Stromal cell of bone marrow (primary cell): ENCODE data around the gene HGFAC.

Experiments used
- DNase-seq: peaks from one replicate; pipeline ENCODE4 v3.0.0-alpha.2; 2012; ENCODE audit warnings: low read depth

Gene HGFAC

DNA sequence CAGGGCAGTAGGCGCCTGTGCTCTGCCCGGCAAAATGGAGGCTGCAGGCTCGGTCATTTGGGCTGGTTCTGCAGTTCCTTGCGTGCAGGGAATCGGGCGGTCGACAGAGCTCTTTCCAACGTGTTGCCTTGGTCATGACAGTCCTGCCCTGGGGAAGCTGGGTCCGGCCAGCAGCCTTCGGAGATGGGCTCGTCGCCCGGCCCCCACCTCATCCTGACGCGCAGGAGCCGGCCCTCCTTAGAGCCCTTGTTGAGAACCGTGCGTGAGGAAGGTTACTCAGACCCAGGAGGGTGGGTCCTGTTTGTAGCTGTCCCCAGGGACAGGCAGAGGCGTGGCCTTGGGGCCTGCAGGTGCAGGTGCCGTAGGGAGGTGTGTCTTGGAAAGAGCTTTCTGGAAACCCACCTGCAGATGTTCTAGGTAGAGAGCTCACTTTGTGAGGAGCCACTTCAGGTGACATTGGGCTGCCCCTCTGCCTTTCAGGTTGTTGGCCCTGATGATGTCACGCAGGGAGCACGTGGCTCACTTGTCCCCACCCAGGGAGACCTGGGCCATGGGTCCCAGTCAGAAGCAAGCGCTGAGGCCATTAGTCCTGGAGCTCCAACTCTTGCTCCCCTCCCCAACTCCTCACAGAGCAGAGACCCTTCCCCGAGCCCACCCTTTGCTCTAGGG lies 15.2 kb upstream of the HGFAC start:
- no peak for DNase-seq

DNA sequence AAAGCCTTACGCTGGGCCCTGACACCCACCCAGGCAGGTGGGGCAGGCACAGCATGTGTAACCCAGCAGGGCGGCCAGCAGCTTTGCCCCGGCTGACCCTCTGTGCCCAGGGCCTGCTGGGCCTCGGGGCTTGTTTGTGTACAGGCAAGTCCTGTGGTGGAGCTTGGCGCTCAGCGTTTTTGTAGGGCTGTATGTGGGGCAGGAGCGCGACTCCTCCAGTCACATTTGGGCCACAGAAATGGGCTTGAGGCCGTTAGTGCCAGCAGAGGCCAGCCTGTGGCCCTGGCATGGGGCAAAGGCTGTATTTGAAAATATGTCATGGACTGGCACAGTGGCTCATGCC lies 14.7 kb upstream of the HGFAC start:
- DNase-seq: no peak

DNA sequence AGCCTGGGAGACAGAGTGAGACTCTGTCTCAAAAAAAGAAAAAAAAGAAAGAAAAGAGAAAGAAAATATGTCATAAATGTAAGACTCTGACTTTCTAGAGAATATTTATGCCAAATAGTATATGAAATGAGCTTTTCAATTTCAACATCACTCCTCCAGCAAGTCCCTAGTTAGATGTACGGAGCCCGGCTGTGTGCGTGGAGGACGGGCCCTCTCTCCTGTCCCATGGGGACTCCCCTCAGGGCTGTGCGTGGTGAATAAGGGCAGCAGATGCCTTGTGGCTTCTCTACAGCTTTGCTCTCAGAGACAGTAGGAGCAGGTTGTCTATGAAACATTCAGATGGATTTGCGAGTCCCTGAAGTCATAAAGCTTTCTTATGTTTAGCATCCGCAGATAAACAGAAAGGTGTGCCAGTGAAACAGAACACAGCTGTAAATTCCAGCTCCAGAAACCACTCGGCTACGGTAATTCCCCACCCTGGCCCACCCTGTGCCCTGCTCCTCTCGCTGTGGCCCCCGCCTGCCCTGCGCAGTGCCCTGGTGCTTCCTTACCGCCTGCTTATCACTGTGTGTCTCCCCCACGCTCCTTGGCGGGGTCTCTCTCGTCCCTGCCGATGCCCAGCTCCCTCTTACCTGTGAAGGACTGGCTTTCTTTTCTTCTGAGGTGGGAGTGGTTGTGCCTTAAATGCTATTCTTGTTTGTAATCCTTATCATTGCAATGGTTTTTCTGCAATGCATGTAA lies 13.9 kb upstream of the HGFAC start:
- DNase-seq: no peak

DNA sequence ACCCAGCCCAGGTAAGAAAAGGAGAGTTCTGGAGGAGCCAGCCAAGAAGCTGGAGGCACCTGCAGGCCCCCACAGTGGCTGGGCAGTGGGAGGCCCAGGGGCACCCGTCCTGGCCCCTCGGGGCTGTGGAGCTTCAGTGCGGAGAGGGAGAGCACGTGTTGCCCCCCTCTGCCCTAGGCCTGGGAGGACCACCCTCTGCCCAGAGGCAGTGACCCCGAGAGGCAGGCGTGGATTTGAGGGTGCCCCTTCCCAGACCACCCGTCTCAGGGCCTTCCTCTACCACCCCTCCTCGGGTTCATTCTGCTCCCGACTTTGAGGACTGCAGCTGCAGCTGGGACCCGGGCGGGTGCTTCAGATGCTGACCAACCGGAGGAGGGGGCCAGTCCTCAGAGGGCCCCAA lies 12.1 kb upstream of the HGFAC start:
- DNase-seq: no peak

DNA sequence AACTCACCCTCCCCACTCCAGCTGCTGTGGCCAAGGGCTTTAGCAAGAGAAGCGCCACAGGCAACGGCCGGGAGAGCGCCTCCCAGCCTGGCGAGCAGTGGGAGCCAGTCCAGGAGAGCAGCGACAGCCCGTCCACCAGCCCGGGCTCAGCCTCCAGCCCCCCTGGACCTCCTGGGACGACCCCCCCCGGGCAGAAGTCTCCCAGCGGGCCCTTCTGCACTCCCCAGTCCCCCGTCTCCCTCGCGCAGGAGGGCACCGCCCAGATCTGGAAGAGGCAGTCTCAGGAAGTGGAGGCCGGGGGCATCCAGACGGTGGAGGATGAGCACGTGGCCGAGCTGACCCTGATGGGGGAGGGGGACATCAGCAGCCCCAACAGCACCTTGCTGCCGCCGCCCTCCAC lies 11.2 kb upstream of the HGFAC start:
- no peak for DNase-seq

DNA sequence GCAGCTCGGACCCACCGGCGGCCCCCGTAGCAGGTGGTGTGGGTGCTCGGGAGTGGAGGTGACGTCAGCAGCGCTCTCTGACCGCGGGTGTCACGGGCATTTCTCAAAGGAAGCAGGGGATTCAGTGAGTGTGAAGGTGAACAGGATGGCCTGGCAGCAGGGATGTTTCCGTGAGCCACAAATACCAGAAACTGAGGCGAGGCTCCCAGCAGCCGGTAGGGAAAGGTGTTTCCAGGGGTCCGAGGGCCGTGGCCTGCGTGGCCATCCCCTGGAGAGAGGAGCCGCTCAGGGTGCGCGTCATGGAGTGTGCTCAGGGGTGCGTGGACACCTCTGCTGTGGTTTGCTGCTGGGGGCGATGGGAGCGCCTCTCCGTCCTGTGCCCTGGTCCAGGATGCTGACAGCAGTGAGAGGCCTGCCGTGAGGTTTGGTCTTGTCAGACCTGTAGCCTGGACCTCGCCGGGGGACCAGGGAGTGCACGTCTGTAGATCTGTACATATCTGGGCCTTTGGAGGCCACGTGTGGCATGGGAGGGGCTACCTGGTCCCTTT lies 10.2 kb upstream of the HGFAC start:
- DNase-seq: no peak

DNA sequence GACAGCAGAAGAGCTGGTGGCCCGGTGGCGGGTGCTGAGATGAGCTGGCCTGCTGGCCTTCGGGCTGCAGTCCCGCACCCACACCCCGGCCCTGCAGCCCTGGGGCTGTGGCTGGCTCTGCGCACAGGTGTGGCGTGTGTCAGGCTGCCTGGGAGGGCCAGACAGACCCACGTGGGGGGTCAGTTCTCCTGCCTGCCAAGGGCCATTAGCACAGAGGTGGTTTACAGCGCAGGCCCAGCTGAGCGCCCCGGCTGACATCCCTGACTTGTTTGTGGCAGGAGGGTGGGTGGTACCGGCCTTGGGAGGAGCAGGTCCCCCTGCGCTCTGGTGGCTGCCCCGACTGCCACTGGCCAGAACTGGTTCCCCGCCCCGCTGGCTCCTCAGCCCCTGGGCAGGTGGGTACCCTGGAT lies 9.4 kb upstream of the HGFAC start:
- no peak for DNase-seq

DNA sequence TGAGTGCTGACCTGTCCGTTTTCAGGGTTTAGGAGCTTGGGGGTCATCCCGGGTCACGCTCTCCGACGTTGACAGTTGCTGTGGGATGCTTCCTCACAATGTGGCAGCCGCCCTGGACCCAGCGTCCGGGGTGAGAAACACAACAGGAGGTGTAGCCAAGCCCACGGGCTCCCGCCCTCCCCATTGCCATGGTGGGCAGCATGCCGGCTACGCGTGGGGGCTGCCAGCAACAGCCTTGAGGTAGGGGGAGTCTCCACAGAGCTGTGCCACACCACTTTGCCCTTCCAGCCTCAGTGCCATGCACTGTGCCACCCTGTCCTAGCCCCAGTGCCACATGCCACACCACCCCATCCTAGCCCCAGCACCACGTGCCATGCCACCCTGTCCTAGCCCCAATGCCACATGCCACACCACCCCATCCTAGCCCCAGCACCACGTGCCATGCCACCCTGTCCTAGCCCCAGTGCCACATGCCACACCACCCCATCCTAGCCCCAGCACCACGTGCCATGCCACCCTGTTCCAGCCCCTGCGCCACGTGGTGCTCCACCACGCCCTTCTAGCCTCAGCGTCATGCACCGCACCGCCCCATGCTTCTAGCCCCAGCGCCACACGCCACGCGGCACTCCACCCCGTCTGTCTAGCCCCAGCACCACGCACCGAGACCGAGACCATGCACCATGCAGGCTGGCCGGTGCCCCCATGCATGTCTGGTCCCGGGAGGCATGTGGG lies 8.5 kb upstream of the HGFAC start:
- DNase-seq: no peak

DNA sequence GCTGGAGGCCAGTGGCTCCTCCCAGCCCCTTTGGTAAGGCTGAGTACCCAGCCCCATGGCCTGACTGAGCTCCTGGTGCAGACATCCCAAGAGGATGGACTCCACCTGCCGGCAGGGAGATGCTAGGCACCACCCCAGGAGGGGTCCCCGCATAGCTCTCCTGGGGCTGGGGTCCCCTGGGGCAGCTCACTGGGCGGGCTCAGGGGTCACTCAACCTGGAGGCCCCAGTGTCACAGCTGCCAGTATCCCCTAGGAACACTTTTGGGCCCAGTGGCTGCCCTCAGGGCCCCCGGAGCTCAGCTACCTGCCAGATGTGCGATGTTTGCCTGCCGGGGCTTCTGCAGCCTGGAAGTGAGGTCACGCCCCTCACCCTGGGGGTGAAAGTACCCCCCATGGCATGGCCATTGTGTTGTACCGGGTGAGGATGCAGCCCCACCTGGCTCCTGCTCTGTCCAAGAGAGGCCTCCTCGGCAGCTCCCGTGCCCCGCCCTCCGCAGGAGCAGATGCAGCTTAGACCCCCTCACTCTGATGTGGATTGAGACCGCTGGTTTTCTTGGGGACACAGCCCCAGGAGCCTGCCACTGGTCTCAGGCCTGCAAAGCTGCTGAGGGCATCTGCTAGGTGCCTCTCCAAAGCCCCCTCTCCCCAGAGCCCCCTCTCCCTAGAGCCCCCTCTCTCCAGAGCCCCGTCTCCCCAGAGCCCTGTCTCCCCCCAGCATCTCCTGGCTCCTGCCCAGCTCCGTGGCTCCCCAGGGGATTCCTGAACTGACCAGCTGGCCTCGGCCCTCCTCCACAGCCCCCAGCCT lies 6.7 kb upstream of the HGFAC start:
- DNase-seq: no peak

DNA sequence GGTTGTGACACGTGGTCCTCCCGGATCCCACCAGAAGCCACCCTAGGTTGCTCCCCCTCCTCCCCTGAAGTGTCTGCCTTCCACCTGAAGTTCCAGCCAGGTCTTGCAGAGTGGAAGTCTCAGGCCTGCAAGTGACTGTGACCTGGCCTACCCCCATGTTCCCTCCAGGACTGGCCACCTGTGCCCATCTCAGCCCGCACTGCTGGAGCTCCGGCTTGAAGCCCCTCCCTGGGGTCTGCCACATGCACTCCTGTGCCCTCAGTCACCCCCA lies 6.1 kb upstream of the HGFAC start:
- DNase-seq: no peak

DNA sequence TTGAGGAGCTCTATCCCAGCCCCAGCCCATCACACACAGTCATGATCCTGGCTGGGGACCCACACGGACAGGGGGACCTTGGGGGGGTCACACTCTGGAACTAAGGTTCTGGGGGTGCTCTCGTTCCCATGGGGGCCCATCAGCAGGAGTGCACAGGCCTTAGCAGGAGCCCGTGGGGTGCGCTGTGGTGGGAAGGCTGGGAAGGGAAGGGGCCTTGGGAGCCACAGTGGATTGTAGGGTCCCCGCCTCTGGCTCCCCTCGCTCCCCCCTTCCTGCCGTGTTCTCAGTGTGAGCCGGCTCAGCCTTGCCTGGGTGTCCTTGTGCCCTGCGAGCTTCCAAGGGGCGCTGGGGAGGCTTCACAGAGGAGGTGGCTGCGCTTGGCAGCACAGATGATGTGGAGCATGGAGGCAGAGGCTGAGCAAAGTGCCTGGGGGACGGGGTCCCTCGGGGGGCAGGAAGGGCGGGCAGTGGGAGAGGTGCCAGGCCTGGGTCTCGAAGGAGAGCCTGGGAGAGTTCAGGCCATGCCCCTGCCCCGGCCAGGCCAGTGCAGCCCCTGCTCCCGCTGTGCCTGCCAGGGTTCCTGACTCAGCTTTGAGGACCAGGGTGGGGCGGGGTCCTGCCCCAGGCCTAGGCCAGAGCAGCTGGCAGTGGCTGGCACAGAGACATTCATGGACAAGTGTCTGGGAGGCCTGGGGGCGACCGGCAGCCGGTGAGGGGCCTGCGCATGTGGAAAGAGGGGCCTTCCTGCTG lies 5.5 kb upstream of the HGFAC start:
- no peak for DNase-seq

DNA sequence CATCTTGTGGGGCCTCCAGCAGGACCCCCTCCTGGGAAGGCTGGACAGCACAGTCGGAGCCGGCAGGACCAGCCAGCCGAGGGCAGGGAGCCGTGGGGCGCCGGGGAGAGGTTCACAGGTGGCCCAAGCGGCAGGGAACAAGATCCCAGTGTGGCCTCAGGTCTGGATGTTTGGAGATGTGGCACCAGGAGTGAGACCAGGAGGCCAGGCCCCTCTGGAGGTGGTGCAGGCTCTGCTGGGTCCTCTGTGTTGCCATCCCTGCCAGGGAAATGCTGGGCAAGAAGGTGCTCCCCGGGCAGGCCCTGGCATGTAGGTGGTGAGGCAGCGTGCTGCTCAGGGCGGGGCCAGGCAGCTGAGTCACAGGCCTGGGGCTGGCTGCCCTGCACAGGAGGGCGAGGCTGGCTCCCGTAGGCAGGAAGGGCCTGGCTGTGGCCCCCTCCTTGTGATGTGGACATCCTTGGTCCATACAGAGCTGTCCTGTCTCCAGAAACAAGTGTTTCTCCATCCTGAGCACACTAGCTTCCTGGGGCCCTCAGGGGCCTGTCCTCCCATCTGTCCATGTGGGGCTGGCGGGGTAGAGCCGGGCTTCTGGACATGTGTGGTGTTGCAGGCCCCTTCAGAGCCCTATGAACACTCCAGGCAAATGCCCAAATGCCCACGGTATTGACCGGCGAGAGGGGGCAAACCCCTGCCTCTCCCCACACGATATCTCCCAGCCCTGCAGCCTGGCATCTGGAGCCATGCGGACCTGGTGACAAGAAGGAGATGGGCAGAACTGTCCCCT lies 4.8 kb upstream of the HGFAC start:
- DNase-seq: peak; percentile 17

DNA sequence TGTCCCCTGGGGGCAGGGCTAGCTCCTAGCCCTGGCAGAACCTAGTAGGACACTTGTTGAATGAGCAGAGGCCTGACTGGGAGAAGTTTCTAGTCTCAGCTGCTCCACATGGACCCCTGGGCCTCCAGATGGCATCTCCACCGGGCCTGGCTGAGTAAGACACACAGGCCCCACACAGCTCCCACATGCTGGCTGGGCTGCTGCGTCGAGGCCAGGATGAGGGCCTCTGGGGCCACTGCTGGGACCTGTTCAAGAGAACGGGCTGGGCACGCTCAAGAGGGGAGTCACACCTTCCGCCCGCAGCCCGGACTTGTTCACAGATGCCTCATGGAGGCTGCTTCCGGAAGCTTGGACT lies 4.2 kb upstream of the HGFAC start:
- no peak for DNase-seq

DNA sequence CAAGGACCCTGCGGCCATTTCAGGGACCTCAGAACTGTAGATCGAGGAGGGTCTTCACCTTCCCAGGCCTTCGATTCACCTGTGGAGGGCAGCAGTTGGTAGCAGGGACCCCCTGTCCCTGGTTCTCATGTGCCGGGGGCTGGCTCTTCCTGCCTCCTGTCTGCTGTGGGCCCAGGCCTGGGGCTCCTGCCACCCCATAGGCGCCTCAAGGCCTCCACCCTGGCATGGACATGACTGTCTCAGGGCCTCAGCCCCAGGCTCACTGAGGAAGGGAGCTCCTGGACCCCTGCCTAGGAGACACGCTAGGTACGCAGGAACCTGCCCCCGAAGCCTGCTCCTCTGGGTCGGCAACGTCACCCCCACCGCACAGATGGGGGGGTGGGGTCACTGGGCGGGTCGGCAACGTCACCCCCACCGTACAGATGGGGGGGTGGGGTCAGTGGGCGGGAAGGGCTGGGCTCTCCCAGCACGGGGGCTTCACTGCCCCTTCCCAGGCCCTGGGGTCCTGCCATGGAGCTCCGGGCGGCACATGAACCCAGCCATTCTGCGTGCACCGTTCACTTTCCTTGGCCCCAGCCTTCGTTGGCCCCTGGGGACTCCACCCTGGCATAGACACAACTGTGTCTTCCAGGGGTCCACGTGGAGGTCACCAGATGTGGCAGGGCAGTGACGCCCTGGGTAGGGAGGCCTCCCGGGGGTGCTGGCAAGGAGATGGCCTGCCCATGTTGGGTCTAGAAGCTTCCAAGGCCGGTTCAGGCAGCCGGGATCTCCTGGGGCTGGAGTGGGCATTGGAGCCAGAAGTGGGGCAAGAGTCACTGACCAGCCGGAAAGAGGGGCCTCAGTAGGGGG lies 3.5 kb upstream of the HGFAC start:
- DNase-seq: no peak

DNA sequence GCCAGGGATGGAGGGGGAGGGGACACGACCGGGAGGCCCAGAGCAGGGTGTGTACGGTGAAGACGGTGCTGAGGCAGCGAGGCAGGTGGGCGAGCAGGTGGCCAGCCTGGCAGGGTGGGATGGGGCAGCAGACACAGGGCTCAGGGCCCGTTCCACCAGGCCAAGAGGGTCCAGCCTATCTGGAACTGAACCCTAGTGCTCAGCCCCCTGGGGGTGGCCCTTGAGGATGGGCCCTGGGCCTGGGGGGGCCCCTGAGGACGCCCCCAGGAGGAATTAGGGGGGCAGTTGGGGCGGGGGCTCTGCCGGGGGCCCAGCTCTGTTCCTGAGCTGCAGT lies 3.0 kb upstream of the HGFAC start:
- DNase-seq: no peak

DNA sequence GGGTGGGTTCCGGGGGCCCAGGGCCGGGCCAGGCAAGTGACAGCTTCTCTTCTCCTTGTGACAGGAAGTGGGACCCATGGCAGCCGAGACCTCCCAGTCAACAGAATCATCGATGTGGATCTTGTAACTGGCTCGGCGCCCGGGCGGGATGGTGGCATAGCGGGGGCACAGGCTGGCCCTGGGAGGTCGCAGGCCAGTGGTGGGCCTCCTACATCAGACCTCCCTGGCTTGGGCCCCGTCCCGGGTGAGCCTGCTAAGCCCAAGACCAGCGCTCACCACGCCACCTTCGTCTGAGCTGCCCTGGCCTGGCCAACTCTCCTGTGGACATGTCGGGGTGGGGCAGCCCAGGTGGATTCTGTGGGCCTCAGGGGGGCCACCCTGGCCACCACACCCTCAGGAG lies 2.4 kb upstream of the HGFAC start:
- DNase-seq: no peak

DNA sequence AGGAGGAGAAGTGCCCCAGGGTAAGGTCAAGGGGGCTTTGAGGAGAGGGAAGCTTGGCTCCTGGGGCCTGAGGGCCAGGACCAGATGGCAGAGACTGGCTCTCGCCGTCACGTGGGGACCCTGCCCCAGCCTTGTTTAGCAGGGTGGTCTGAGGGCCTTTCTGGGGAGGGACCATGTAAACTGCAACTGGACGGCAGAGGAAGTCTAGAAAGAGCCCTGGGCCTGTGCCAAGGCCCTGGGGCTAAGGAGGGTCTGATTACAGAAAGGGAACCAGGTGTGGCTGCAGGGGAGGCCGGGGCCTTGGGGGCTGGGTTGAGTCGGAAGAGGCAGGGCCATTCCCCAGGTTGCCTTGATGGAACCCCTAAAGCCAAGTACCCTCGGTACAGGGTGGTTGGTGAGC lies 1.8 kb upstream of the HGFAC start:
- DNase-seq: no peak

DNA sequence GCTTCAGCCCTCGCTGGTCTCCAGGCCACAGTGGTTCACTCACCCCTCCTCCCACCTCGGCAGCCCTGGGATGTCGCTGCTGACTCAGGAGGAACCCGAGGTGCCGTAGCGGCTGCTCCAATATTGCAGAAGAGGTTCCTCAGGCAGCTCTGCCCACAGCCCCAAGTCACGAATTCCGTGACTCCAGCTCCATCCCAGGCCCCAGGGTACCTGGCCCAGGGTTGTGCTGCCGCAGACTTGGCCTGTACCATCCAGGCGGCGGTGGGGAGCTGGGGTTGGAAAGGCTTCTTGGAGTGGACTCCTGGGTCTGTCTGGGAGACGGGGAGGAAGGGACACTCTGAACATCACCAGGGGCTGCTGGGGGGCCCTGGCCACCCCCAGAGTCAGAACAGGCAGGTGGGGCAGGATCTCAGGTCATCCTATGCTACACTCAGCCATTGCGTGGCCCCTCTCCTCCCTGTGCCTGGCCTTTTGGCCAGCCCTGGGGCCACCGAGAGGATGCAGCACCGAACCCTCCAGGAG lies 728 bp upstream of the HGFAC start:
- no peak for DNase-seq

DNA sequence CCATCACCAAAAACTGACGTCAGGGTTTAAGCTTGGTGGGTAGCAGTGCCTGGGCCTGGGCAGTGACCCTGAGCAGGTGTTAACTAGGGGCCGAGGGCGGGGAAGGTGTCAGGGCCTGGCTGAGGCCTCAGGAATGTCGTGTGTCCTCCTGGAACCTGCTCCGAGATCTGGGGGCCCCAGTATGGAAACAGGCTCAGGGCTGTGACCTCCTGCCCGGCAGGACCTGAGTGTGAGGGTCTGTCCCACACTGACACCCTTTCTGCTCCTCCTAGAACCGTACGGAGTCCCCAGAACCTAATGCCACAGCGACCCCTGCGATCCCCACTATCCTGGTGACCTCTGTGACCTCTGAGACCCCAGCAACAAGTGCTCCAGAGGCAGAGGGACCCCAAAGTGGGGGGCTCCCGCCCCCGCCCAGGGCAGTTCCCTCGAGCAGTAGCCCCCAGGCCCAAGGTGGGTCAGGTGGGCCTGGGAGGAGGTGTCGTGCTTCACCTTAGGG lies 741 bp downstream of the HGFAC start:
- no peak for DNase-seq
